GM10248 (cell line): ENCODE results near the gene CARD16.

Experiments used
- CTCF ChIA-PET: fragments of 300-600 bp; sonication (Branson Sonifier 250); formaldehyde crosslinking; extraction: SDS; loops from one replicate; lab custom pipeline; 2021; ENCODE audit warnings: antibody characterized with exemption; lab: Yijun Ruan, JAX
- POLR2A ChIA-PET: fragments of 350-650 bp; sonication (Branson Sonifier 250); formaldehyde crosslinking; extraction: SDS; loops from one replicate; lab custom pipeline; 2020; ENCODE audit warnings: antibody characterized with exemption; lab: Yijun Ruan, JAX
- DNase-seq: peaks from one replicate; pipeline ENCODE4 v3.0.0; 2012; ENCODE audit errors: extremely low spot score
- CTCF ChIP-seq: IDR thresholded peaks from 2 replicates; pipeline ENCODE4 v1.5.1; 2012; ENCODE audit warnings: mild to moderate bottlenecking, low read depth; ENCODE audit errors: extremely low read depth, missing control alignments, control extremely low read depth

CARD16 gene

GRCh38 chr11:105054723-105055493 is 9.8 kb upstream of the CARD16 start:
- DNase-seq = no peak
- POLR2A ChIA-PET = no interaction called here
- TF ChIP-seq CTCF = no peak
- CTCF ChIA-PET = no interaction called here

GRCh38 chr11:105052487-105052886 is 7.4 kb upstream of the CARD16 start:
- no peak for DNase-seq
- ChIA-PET CTCF (no interaction called here), POLR2A (no interaction called here)
- TF ChIP-seq CTCF = no peak

GRCh38 chr11:105051559-105051958 is 6.4 kb upstream of the CARD16 start:
- no peak for TF ChIP-seq CTCF
- no peak for DNase-seq
- CTCF ChIA-PET = interaction anchor here (1.1 kb wide), 1 partner anchor 8 kb away, joined by 4 read pairs; no protein-coding TSS in a partner anchor
- POLR2A ChIA-PET = no interaction called here

- ChIA-PET POLR2A (no interaction called here), CTCF (interaction anchor here (1.3 kb wide), 1 partner anchor 14 kb away, joined by 3 read pairs; no protein-coding TSS in a partner anchor)
- no peak for TF ChIP-seq CTCF
- no peak for DNase-seq
Observed at GRCh38 chr11:105049481-105049880, 4.3 kb upstream of the CARD16 start.

- no peak for TF ChIP-seq CTCF
- no peak for DNase-seq
- CTCF ChIA-PET = no interaction called here
- POLR2A ChIA-PET = no interaction called here
Observed at GRCh38 chr11:105046898-105047579, 1.9 kb upstream of the CARD16 start.

- ChIA-PET CTCF (no interaction called here), POLR2A (no interaction called here)
- TF ChIP-seq CTCF = no peak
- DNase-seq = no peak
Observed at GRCh38 chr11:105045676-105046296, 651 bp upstream of the CARD16 start.
